GM18951 (cell line): ENCODE results near the gene SARS1.

ENCODE experiments used
- POLR2A ChIP-seq: IDR thresholded peaks from 4 replicates; pipeline ENCODE4 v1.6.1; 2011; ENCODE audit warnings: mild to moderate bottlenecking; ENCODE audit not compliant: insufficient read length, insufficient read depth; ENCODE audit errors: extremely low read depth
- in situ Hi-C: fragments of 300-500 bp; cut with MboI; formaldehyde crosslinking; loops from one replicate; pipeline ENCODE4 v1.12.0; 2022; ENCODE audit warnings: low sequenced_read_pairs, mixed read lengths, inconsistent platforms; ENCODE audit not compliant: unreplicated experiment

The SARS1 gene

DNA sequence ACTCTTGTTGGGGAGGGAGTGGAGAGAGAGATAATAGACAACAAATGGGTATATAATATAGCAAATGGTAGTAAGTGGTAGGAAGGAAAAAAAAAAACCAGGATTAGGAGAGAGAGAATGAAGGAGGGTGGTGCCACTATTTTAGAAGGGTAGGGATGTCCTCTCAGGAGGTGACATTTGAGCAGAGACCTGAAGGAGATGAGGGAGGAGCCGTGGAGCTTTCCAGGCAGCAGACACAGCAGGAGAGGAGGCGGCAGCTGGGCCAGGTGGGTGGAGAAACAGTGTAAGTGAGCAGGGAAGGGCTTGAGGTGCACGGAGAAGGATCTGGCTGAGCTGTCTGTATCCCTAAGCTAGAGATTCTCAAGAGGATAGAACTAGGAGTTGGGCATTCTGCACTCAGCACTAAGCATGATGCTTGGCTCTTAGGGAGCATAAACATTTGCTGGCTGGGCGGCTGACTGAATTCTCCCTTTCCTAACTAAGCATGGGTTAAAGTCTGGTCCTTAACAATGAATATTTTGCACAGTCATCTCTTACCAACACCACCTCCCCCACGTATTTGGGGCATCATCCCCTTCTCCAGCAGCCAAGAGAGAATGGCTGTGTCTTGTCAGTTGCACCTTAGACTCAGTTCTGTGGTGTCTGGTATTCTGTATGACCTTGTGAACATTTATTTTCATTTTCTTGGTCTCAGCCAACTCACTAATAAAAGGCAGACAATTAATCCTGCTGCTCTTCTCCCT lies 27.6 kb upstream of the SARS1 start:
- in situ Hi-C loops = no loop called here
- TF ChIP-seq POLR2A = no peak

- TF ChIP-seq POLR2A = no peak
- in situ Hi-C loops = no loop called here
Observed at GRCh38 chr1:109186733-109187086, 27.0 kb upstream of the SARS1 start.

DNA sequence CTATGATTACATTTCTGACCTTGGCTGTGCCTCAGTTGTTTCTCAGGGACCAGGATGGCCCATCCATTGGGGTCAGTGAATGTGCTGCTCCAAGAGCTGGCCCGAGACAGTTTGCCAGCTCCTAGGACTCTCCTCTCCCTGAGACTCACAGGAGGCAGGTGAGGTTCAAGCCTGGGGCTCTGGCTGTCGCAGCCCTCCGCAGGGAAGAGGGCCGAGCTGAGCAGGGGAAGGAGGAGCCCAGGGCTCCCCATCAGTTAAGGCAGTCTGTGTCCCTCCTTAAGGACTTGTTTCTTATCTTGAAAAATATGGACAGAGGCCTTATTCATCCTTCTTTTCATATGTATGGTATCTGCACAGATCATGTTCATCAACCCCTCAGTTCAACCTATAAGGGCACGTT lies 26.6 kb upstream of the SARS1 start:
- no peak for TF ChIP-seq POLR2A
- in situ Hi-C loops = no loop called here

DNA sequence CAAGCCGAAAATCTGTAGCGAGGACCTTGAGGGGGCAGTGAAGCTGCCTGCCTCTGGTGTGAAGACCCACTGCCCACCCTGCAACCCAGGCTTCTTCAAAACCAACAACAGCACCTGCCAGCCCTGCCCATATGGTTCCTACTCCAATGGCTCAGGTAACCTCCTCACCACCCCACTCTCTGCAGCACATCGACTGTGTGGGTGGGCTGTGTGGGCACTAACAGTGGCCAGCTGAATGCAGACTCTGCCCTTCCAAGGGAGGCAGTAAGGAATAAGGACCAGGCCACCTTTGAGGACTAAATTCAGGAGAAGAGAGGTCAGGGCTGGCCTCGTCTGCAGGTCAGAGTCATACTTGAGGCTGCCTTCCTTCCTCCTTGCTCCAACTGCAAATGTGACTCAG lies 25.5 kb upstream of the SARS1 start:
- no peak for TF ChIP-seq POLR2A

GRCh38 chr1:109188781-109189180 lies 24.9 kb upstream of the SARS1 start:
- in situ Hi-C loops = no loop called here
- TF ChIP-seq POLR2A = no peak

More for the DNA sequence above, 25.5 kb upstream of the SARS1 start:
- in situ Hi-C loops = no loop called here

- in situ Hi-C loops = no loop called here
- no peak for TF ChIP-seq POLR2A
Observed at GRCh38 chr1:109190189-109190588, 23.5 kb upstream of the SARS1 start.

- in situ Hi-C loops = no loop called here
- TF ChIP-seq POLR2A = no peak
Observed at GRCh38 chr1:109191377-109191776, 22.3 kb upstream of the SARS1 start.

DNA sequence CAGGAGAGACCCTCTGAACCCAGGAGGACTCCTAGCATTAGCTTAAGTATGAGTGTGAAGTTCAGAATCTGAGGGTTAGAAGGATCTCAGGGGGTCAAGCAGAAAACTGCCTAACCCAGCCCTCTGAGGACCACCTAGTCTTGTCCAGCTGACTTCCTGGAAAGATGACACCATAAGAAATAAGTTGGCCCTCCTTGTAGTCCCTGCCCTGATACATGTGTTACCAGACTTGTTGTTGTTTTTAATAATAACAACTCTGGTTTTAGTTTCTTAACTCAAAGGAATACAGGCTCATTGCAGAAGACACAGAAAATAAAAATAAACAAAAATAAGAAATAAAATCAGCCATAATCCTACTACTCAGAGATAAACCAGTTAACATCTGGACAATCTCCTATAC lies 21.8 kb upstream of the SARS1 start:
- TF ChIP-seq POLR2A = no peak
- in situ Hi-C loops = no loop called here

DNA sequence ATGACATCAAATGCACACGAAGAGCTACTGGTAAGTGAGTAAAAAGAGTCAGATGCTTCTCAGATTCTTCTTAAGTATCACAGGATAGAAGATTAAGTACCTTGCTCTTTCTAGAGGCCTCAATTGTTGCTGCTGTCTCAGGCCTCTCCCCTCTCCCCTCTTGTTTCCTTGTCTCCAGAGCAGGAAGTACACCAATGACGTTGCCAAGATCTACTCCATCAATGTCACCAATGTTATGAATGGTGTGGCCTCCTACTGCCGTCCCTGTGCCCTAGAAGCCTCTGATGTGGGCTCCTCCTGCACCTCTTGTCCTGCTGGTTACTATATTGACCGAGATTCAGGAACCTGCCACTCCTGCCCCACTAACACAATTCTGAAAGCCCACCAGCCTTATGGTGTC lies 21.3 kb upstream of the SARS1 start:
- no peak for TF ChIP-seq POLR2A
- in situ Hi-C loops = no loop called here

- in situ Hi-C loops = no loop called here
Observed at GRCh38 chr1:109193653-109194590, 19.8 kb upstream of the SARS1 start.

DNA sequence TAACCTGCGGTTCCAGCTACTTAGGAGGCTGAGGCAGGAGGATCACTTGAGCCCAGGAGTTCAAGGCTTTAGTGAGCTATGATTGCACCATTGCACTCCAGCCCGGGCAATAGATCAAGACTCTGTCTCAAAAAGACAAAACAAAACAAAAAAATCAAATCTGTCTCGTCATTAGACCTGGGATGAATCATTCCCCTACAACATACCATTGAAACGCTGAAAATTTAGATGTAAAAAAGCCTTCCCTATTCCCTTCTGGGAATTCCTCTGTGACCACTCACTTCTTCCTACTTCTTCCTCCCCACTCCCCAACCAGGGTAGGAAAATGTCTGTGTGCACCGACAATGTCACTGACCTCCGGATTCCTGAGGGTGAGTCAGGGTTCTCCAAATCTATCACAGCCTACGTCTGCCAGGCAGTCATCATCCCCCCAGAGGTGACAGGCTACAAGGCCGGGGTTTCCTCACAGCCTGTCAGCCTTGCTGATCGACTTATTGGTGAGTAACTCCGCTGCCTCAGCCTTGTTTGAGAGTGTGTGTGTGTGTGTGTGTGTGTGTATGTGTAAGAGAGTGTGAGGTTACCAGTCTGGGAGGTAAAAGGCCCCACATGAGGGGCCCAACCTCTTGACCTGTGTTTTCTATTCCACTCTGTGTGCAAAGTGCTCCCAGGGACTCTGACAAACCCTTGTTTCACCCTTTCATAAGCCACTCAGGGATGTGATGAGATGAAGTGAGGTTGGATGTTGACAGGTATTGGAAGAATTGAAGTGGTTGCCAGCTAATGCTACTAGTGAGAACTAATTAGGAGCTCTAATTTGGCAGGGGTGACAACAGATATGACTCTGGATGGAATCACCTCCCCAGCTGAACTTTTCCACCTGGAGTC lies 16.3 kb upstream of the SARS1 start:
- in situ Hi-C loops = no loop called here
- TF ChIP-seq POLR2A = no peak

More at GRCh38 chr1:109193653-109194590, 19.8 kb upstream of the SARS1 start:
- TF ChIP-seq POLR2A = no peak

DNA sequence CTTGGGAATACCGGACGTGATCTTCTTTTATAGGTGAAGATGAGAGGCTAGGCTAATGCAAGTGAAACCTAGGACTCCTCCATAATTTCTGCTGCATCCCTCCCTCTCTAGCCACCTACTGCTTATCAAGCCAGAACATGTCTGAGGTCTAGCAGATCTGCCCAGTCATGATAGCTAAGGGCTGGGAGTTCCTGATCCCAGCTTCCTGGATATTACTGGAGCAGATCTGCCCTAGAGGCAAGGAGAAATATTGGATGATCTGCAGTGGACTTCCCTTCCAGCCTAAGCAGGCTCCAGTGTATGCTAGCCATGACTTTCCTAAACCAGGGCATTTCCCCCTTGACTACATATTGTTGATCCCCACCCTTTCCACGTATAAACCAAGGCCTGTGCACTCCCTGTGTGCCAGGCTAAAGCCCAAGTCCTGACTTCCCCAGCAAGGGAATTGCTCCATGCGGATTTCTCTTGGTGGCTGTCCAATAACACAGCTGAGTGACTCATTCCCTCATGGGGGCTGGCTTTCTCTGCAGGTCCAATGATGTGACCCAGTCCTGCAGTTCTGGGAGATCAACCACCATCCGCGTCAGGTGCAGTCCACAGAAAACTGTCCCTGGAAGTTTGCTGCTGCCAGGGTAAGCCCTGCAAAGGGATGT lies 15.5 kb upstream of the SARS1 start:
- in situ Hi-C loops = no loop called here
- TF ChIP-seq POLR2A = no peak
